Activated CD4-positive, alpha-beta T cell treated with anti-CD3 and anti-CD28 coated beads, Interleukin-2, amount 50 U/mL, for 48 hours (primary cell): ENCODE measurements around the gene MN1.
A peak's percentile ranks its signal among the peaks of the same experiment; 100 is the strongest.

ENCODE experiments used
- DNase-seq, 2 experiments: peaks; one replicate each; pipeline ENCODE4 v3.0.0-alpha.2; 2020

Gene MN1

DNA sequence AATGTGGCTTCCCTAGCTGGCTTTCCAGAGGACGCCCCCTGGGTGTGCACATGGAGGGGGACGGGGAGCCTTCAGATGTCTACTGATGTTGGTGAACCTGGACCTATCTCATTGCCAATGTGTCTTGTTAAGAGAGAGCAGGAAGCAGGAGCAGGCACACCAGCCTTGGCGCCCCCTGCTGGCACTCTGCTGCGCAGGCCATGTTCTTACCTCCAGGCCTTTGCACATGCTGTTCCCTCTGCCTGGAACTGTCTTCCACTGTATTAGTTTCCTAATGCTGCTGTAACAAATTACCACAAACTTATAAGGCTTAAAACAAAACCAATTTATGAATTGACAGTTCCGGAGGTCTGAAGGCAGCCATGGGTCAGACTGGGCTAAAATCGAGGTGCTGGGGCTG, 23.6 kb upstream of the MN1 start:
- peak; percentile 43 to 44 for DNase-seq

DNA sequence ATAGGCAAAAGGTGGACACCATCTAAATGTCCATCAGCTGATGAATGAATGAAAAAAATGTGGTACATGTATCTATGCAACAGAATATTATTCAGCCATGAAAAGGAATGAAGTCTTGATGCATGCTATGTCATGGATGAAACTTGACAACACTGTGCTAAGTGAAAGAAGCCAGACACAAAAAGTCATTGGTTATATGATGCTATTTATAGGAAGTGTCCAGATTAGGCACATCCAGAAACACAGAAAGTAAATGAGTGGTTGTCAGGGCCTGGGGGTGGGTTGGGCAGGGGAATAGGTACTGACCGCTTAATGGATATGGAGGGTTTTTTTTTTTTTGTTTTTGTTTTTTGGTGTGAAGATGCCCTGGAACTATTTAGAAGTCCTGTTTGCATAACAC, 21.7 kb upstream of the MN1 start:
- no peak for DNase-seq

DNA sequence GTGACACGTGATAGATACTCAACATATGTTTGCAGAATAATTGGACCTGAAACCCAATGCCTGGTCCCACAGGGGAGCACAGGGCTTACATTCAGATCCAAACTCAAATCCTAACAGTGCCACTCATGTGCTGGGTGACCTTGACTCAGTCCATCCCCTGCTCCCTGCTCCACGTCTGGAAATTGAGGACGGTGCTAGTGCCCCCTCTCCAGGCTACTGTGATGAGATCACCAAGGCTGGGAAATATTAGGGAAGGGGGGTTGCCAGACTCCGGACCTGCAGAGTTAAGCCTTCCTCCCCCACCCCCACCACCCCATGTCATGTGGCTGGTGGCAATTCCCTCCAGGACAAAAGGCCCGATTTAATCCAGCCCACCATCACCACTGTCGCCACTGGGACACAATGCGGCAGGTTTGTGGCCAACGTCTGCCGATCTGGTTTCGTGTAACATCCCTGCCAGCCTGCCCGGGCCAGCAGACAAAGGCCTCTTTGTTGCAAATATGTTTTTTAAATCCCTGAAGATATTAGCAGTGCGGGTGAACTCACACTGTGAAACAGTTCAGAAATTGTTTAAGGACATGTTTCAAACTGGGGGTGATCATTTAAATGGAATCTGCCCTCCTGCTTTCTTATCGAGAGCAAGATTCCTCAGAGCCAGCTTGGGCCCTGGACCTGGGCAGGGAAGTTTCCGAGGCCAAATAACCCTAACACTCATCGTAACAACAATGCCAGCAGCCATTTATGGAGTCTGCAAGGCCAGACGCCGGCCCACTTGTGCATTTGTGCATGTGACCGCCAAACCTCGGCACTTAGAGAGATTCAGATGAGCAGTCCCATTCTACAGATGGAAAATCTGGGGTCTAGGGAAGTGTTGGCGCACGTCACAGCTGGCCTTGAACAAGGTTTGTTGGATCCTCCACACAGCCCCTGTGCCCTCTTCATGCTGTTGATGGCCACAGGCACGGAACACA, 19.6 kb upstream of the MN1 start:
- no peak for DNase-seq

DNA sequence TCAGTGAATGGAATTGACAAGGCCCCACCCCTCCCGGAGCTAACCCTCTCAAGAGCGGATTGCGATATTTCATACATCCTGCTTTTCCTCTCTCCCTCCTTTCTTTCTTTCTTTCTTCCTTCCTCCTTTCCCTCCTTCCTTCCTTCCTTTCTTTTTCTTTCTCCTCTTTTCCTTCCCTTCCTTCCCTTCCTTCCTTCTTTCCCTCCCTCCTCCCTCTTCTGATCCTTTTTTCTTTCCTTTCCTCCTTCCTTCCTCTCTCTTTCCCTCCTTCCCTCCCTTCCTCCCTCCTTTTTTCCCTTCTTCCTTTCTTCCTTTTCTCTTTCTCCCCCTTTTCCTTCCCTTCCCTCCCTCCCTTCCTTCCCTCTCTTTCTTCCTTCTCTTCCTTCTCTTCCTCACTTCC, 15.0 kb upstream of the MN1 start:
- DNase-seq: no peak

DNA sequence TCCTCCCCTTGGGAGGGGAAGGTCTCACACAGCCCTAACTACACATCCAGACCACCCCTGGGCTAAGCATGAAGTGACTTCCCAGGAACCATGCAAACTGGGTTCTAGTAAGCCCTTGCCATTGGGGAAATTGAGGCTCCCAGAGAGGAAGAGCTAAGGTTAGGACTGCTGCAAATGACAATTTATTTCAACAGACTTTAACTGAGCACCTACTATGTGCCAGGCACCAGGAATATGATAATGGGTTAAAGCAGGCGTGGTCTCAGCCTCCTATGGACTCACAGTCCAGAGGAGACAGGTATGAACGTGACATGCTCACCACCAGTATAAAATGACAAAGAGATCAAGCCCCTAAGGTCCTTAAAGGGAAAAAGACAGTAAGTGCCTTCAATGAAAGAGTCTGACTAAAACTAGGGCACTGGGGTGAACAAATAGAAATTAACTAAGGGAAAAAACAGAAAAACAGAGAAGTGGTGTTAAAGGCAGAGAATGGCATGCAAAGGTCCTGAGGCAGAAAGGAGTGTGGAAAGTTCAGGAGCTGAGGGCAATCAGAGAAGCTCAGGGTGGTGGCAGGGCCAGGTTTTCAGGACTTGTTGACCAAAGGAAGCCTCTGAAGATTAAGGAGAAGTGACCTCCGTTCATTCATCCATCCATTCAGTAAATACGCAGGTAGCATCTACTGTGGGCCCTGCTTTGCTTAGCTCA, 14.4 kb upstream of the MN1 start:
- DNase-seq: no peak

DNA sequence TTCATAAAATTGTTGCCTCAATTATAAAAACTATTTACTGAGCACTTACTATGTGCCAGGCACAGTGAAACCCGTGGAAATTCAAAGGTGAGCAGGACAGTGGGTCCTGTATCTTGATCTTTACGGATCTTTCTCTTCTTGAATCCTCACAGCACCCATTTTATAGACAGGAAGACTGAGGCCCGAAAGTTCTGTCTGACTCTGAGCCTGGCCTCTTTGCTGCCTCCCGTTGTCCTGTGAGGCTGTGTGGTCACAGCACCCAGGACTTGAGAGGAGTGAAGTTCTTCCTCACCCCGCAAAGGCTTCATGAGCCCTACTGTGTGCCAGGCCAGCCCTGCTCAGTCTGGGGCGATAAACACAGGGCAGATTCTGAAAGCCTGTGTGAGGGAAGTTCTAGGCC, 13.4 kb upstream of the MN1 start:
- no peak for DNase-seq

DNA sequence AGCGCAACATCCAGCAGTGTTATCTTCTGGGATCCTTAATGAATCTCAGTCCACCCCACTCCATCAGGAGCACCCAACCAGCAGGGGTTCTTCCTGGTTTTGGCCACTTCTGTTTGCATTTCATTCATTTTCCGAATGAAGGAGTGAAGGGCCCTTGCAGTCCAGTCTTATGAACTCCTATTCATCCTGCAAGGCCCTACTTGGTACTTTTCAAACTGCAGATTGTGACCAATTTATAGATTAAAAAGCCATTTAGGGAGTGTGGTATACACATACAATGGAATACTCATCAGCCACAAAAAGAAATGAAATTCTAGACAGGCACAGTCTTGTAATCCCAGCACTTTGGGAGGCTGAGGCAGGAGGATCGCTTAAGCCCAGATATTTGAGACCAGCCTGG, 10.2 kb upstream of the MN1 start:
- no peak for DNase-seq

DNA sequence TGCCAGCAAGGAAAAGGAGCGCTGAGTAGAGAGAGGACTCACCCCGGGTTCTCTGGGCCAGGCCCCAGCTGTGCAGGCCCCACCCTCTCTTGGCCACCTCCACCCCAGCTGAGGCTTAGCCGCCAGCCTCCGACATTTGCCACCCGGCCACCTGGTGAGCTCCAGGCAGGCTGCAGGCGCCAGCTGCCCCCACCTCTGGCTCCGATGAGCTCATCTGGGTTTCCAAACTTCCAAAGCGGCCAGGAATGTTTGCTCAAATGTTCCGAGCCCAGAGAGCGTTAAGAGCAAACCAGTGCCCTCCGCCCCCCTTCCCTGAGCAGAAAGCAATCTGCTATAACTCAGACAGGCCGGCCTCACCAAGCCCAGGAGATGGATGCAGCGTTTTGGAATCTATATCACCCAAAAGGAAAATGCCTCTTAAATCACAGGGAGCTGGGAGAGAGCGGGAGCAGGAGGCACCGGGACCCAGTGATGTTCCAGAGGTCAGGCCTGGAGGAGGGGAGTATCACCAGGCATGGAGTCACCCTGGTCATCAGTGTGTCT, 9.1 kb upstream of the MN1 start:
- no peak for DNase-seq

DNA sequence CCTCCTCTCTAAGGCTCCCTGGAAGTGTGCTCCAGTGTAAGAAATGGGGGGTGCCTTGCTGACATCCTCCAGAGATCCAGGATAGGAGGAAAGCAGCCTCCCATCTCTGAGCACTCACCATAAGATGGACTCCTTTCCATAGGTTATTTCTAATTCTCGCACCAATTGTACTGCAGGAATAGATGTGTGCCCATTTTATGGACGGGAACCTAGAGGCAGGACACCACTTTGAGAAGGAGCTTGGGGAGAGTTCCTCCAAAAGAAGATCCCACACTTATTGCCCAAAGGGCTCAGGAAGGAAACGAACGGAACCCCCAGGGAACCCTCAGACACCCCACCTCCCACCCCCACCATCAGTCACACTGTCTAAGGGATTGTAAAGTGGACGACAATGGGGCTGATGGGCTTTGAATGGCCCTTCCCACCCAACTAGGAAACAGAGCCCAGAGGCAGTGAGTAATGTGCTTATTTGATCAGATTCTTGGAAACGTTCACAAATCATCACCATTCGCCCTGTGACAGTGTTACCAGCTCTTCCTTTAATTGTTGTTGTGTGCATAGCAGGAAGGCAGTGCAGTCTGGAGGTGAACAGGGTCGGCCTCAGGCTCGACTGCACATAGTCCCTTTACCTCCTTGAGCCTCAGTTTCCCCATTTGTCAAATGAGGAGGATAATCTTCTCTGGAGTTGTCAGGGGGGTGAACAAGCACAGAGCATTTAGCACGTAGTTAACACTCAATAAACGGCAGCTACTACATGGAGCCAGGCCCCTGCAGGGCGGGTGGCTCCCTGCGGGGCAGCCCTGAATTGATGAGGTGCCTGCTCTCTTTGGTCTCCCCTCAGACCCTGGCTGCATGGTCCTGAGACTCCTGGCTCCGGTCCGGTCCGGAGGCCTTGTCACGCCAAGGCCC, 8.4 kb upstream of the MN1 start:
- DNase-seq: no peak

DNA sequence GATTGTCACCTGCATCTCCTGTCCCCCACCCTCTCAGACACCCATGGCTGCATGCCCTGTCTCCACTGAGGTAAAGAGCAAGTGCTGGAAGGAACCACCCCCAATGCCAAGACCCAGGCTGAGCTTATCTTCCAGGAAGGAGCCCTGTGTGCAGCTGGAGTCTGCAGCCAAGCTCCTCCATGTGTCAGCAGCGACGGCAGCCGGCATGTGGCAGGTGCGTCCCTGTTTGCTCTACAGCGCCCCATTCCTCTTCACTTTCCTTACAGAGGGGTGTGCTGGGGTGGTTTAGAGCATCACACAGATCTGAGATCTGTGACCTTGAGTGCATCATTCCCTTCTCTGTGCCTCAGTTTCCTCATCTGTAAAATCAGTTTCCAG, 7.7 kb upstream of the MN1 start:
- DNase-seq: no peak

DNA sequence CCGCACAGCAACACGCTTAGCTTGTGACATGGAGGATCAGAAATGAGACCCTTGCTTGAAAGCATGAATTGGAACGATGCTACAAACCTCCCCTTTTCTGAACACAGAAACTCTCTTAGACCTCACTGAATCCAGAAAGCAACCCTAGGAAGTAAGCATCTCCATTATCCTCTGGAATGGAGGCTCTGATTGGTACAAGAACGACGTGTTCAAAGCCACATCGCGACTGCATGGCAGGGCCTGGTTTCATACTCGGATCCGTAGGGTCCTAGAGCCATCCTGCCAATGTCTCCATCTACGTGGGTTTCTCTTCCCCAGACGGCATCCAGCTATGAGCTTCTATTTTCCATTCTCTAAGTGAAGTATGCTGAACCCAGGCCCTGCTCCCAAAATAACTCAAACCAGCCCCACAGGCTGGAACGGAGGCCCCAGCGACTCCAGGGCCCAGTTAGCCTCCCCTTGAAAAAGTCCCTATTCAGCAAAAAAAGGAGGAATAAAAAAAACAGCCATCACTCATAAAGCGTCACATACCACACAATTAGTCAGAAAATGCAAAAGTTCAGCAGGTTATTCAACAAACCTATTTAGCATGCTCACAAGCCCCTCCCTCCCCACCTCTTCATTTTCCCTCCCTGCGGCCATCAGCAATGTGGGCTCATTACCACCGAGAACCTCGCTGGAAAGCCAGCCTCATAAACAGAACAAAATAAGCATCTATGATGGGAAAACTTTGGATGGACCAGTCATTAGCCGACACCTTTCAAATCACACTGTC, 7.1 kb upstream of the MN1 start:
- DNase-seq: no peak

DNA sequence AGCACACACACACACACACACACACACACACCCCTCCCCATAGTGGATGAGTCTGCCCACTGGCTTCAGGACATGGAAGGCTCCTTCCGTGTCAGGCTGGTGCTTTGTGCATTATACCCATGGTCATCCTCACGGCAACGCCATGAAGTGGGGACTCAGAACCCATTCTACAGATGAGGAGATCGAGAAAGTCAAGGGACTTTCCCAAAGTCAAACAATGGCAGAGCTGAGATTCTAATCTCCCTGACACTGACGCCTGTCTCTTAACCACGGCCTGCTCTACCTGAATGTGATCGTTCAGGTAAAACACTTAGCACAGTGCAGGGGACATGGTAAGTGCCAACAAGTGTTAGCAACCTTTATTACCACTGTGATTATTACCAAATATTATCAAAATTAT, 4.3 kb upstream of the MN1 start:
- no peak for DNase-seq

DNA sequence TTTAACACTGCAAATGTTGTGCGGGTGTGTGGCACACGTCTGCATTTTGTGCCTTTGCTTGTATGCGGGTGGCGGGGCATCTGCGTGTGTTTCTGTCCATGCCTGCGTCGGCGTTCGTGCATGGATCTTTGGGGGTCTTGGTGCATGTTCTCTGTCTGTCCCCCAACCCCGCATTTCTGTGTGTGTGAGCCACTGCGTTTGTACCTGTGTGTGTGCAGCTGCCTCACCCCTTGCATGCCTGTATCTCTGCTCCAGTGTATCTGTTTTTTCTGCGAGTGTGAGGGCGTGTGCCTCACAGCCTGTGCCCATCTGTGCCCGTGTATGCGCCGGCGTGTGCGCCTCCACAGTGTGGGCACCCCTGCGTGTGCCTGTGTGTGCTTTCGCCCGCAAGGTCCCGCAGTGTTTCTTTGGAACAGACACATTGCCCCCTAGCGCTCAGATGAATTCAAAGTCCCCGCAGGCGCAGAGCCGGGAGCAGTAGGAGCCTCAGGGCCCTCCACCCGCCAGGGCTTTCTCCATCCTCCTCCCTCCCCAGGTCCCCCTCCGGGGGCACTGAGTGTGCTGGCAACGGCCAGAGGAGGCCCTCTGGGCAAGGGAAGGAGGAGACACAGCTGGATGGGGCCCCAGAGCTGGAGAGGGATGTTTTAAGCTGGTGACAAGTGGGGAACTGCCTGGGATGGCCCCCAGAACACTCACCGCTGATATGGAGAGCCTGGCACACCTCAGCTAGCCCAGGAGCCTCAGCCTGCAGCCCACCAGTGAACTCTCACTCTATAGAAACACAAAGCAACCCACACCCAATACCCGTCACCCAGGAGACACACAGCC, 3.1 kb upstream of the MN1 start:
- peak; percentile 56 to 64 for DNase-seq

DNA sequence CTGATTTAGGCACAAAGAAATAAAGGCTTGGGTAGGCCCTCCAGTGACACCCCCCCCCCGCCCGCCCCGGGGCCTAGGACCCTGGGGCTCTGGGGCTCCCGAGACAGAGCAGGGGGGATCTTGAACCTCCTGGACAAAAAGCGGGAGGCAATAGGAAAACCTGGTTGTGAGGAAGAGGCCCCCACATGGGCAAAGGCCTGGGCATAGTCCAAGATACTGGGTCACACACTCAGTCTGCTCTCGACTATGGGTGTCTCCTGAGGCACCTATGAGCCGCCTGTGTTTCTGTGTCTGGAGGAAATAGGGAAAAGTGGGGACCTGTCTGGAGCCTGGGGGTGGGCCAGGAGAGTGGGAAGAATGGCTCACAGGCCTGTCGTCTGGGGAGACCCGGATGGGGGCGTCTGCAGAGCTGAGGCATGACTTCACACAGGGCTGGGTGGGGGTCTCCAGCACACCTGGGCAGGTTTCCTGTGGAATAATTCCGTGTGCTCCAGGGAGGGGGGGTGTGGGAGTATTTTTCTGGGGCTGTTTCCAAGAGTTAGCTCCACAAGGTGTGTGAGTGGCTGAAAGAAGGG, 2.4 kb upstream of the MN1 start:
- no peak for DNase-seq

DNA sequence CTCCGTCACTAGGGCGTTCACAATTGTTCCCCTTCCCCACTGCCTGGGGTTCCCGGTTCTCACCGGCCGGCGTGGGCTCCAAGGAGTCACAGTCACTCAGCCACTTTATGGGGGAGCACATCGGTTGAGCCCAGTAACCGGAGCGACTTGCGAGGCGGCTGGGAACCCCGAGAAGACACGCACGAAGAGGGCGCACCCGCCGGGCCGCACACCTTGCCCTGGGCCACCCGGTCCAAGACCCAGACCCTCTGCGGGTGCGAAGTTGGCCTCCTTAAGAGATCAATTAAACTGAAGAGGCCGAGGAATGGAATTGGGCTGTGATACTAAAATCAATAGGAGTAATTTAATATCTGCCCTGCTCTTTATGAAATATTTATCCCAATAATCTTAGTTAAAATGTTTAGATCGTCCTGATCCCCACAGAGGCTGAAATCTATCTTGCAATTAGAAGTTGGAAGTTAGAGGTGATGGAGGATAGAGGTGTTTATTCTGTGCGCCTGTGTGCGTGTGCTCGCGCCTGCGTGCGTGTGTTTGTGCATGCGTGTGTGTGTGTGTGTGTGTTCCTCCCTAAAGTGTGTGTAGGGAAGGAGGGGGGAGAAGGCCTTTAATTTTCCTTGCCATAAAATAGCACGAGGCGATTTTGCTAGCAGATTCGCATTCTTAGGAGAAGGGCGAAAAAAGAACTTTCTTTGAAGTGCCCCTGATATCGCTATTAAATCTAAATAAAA, 954 bp upstream of the MN1 start:
- no peak for DNase-seq

DNA sequence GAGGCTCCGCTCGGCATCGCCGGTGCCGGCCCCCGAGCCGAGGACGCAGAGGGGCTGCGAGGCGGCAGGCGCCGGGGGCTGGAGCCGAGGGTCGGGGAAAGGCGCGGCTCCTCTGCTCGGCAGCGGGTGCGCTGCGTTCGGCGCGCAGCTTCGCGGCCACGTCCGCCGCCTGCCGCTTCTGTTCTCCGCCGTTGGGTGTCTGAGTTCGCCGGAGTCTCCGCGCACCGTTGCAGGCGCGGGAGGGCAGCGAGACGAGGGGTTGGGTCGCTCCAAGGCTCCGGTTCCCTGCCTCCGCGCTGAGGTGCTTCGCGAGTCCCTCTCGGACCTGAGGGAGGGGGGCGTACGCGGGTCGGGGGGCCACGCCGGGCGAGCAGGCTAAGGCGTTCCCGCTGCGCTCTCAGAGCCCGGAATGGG, 347 bp downstream of the MN1 start:
- DNase-seq: peak; percentile 32 to 39

DNA sequence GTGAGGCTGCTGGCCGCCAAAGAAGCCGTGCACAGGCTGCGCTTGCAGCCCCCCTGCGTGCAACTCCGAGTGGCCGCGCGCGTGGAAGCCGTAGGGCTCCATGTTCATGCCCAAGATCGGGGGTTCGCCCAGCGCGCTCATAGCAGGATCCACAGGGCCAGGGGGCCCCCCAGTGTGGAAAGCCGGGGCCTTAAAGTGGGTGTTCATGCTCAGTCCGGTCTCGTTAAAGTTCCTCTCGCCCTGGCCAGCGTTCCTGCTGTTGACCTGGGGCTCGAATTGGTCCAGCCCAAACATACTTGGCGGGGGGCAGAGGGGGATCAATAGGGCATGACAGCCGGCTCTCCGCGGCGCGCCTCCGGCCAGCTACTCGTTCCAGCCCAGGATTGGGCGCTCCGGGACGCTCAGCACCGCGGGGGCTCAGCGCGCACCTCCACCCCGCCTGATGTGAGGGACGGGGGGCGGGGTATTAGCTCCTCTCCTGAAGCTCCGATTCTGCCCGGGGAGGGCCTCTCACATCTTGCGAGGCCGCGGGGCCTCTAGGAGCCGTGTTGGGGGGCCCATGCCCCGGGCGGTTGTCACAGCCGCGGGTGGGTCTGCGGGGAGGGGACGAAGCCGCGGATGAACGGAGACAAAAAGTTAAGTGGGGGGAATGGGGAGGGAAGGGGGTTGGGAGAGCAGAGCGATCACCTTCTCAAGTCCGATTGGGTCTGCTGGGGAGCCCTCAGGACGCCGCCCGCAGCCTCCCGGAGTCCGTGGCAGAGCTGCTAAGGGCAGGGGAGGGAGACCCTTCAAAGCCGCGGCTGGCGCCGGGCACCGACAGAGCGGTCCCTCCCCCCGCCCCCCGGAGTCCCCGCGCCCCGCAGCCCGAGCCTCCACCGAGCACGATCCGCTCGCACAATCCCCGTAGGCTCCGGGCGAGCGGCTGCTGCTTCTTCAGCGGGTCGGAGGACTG, 1.0 kb downstream of the MN1 start:
- no peak for DNase-seq

DNA sequence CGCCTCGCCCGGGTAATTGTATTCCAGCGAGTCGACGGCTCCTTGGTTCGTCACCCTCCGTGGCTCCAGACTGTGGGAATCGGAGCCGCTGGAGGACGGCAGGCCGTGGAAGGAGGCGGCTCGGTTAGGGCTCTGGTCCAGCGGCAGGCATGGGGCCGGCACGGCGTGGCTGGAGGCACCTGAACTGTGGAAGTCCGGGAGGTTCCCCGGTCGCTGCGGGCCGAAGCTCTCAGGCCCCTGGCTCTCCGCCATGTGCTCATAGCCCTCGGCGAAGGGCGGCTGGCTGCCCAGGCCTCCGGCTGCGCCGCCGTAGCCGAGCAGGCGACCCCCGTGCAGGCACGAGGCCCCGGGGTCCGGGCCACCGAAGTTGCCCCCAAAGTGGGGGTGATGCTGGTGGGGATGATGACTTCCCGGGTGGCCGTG, 1.7 kb downstream of the MN1 start:
- DNase-seq: no peak
